Stomach (tissue), 9 donors: ENCODE data around the gene LITAF. TPM values are rescaled to one million over a fixed set of nuclear protein-coding genes. Genes with fewer than 3 reads are reported as not detected.

ENCODE experiments used
- DNase-seq, 2 donors: peaks; one replicate each; pipeline versions ENCODE4 v3.0.0 to v3.0.0-alpha.2; 2013 to 2019
- H3K27ac ChIP-seq, 5 donors: fragments of 200-600 bp in 4 of 5; sonication (generic) in 4 of 5; one replicate each; pipeline ENCODE4 v1.5.1; 2013 to 2019; ENCODE audit warnings: mild to moderate bottlenecking in 1 of 5, moderate library complexity in 1 of 5
- H3K27me3 ChIP-seq, 3 donors: fragments of 200-600 bp; sonication (generic); one replicate each; pipeline ENCODE4 v1.5.1; 2017 to 2019; ENCODE audit warnings: mixed run types in 1 of 3
- H3K36me3 ChIP-seq, 4 donors: fragments of 200-600 bp; sonication (generic); 1 replicate in 3 of 4; 2 replicates in 1 of 4; pipeline ENCODE4 v1.5.1; 2016 to 2019
- H3K4me1 ChIP-seq, 4 donors: fragments of 200-600 bp; sonication (generic); one replicate each; pipeline ENCODE4 v1.5.1; 2016 to 2019
- H3K4me3 ChIP-seq, 4 donors: fragments of 200-600 bp; sonication (generic) in 3 of 4; one replicate each; pipeline ENCODE4 v1.5.1; 2016 to 2019; ENCODE audit warnings: mild to moderate bottlenecking in 1 of 4
- H3K9me3 ChIP-seq, 4 donors: fragments of 200-600 bp; sonication (generic); one replicate each; pipeline ENCODE4 v1.5.1; 2016 to 2019
- CTCF ChIP-seq, 7 experiments: fragments of 450-650 bp in 4 of 7; fragments of 200-600 bp in 3 of 7; sonication (generic) in 3 of 7; IDR thresholded peaks; one replicate each; pipeline ENCODE4 v1.5.1; 2016 to 2019; ENCODE audit warnings: antibody characterized with exemption in 7 of 7, control low read depth in 2 of 7, mild to moderate bottlenecking in 1 of 7
- EP300 ChIP-seq: sonication (generic); formaldehyde crosslinking; IDR thresholded peaks from one replicate; pipeline ENCODE4 v1.6.1; 2017; ENCODE audit warnings: antibody characterized with exemption
- POLR2A ChIP-seq, 4 donors: fragments of 450-650 bp; IDR thresholded peaks; one replicate each; pipeline ENCODE4 v1.6.1; 2016; ENCODE audit warnings: antibody characterized with exemption in 4 of 4, control low read depth in 2 of 4, mild to moderate bottlenecking in 1 of 4, moderate library complexity in 1 of 4
- POLR2AphosphoS5 ChIP-seq, 3 donors: sonication (generic); formaldehyde crosslinking; IDR thresholded peaks; one replicate each; pipeline ENCODE4 v1.6.1; 2016; ENCODE audit warnings: antibody characterized with exemption in 3 of 3
- WGBS, 5 donors: extraction: QIAGEN DNeasy Blood & Tissue Kit in 3 of 5; methylation state at CpG; one replicate each; pipeline versions ENCODE4 v1.1.5 to v1.1.7; 2013 to 2018; 5-methylcytosine and 5-hydroxymethylcytosine counted together
- intact Hi-C: fragments of 100-400 bp; cut with DNase I; formaldehyde crosslinking; loops from one replicate; pipeline ENCODE4 v1.15.1; 2023; ENCODE audit warnings: low total_unique reads
- polyA plus RNA-seq, 3 donors: library from polyadenylated mRNA; stranded (reverse); fragments of 200-250 nt; gene quantifications; one replicate each; pipeline ENCODE4 v1.2.3, GENCODE V29; 2013
- total RNA-seq, 5 donors: library from RNA; depleted of rRNA; stranded (reverse); fragments of >200 nt; gene quantifications; one replicate each; pipeline versions ENCODE4 v1.1.0 to v1.2.3, GENCODE V29; 2014 to 2016
- donor health status: healthy with polysubstance abuse.
- donor health status: Bipolar disorder and iron deficiency.
- donor health status: healthy.

The LITAF gene
- total and polyA plus RNA-seq, 8 donors: 9.8 to 211 (median 60.2) TPM

DNA sequence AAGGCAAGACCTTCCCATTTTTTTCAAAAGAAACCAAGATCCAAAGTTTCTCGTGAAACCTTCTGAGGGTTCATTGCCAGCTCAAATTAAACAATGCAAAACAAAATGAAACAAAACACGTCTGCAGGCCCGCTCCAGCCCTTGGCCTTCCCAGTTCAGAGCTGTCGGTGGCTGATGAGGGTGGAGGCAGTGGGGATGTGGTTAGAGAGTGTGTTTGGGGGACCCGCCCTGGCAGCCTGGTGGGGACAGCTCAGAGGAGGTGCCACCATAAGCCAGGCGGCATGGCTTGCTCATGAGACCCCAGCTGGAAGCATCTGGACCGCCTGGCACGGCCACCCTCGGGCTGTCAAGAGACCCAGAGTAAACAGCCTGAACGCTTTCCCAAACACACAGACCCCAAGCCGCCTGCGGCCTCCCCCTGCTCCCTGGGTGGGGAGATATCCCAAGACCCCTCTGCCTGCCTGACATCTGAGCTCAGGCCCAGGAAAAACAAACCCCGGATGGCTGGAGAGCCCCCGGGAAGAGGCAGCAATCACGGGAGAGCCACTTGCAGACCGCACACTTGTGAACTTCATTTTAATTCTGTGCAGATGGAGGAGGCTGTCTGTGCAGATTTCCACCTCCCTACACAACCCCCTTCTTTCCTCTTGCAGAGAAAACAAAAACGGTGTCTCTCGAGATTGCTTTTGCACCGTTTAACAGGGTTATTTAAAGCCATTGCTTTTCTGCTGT lies 35.4 kb upstream of the LITAF start:
- TF ChIP-seq CTCF (IDR thresholded peaks at IDR 0.05): no peak
- no peak for TF ChIP-seq EP300
- TF ChIP-seq POLR2A (IDR thresholded peaks at IDR 0.05): no peak
- TF ChIP-seq POLR2AphosphoS5 (IDR thresholded peaks at IDR 0.05): no peak
- intact Hi-C loops: no loop called here
- no peaks in the 10 kb centered on the region for H3K9me3 ChIP-seq
- H3K4me1 ChIP-seq: peaks cover 7 to 33% (median 14%) of the 10 kb centered on the region in 4 donors
- 25 to 34% (median 32%) methylated on average over 11 to 19 of the region's 19 CpGs for WGBS, 5 donors
- H3K27me3 ChIP-seq: no peaks in the 10 kb centered on the region
- H3K36me3 ChIP-seq: no peaks in the 10 kb centered on the region
- peak in 1 of 2 donors; percentile 56 for DNase-seq
- peak overlapping the region; percentile 9 to 35 (median 24) for H3K4me3 ChIP-seq
- H3K27ac ChIP-seq: peak overlapping the region in 4 of 5 donors; percentile 54 to 77 (median 62)

DNA sequence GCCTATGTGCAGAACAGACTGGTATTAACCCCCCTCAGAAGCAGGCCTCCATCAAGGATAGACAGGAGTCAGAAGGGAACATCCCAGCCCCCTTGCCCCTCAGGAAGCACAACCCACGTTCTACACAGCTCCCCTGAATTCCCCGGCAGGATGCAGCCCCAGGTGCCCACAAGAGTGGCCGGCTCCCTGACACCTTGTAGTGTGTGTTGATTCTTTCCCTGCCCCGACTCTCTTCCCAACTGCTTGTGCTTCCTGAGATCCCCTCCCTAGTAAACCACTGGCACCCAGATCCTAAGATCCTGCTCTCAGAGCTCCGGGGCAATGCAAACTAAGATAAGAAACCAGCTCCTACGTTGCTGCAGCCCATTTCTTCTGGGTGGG lies 34.8 kb upstream of the LITAF start:
- WGBS, 5 donors: 15 to 32% (median 30%) methylated on average over 6 of the region's 6 CpGs
- H3K9me3 ChIP-seq: no peaks in the 10 kb centered on the region
- DNase-seq: no peak

DNA sequence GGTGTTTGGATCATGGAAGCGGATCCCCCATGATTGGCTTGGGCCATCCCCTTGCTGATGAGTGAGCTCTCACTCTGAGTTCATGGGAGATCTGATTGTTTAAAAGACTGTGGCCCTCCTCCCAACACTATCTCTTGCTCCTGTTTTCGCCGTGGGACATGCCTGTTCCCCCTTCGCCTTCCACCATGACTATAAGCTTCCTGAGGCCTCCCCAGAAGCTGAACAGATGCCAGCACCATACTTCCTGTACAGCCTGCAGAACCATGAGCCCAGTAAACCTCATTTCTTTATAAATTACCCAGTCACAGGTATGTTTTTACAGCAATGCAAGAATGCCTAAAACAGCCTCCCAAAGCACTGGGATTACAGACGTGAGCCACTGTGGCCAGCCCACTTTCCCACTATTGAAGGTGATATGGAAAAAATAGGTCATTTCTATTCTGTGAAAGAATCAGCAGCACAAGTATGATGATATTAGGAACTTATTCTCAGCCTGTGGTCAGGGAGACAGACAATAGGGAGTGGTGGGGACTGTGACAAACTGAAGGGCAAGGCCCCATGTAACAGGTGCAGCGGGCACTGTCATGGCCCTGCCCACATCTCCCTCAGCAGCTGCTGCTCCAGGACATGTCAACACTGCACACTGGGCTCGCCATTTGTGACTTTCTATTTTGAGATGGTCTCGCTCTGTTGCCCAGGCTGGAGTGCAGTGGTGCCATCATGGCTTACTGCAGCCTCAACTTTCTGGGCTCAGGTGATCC lies 33.7 kb upstream of the LITAF start:
- 88 to 98% (median 93%) methylated on average over 8 of the region's 8 CpGs for WGBS, 5 donors
- H3K27ac ChIP-seq: no peak overlapping the region
- no peak overlapping the region for H3K4me3 ChIP-seq
- no peaks in the 10 kb centered on the region for H3K9me3 ChIP-seq
- intact Hi-C loops: no loop called here
- TF ChIP-seq EP300: no peak
- TF ChIP-seq CTCF (IDR thresholded peaks at IDR 0.05): no peak
- TF ChIP-seq POLR2AphosphoS5 (IDR thresholded peaks at IDR 0.05): no peak
- no peak for TF ChIP-seq POLR2A (IDR thresholded peaks at IDR 0.05)
- DNase-seq: no peak
- no peaks in the 10 kb centered on the region for H3K27me3 ChIP-seq
- no peaks in the 10 kb centered on the region for H3K36me3 ChIP-seq
- peaks cover 7 to 39% (median 14%) of the 10 kb centered on the region in 4 donors for H3K4me1 ChIP-seq

More for the DNA sequence above, 34.8 kb upstream of the LITAF start:
- no peak for TF ChIP-seq CTCF (IDR thresholded peaks at IDR 0.05)
- no peak for TF ChIP-seq POLR2A (IDR thresholded peaks at IDR 0.05)
- TF ChIP-seq EP300: no peak
- no peak for TF ChIP-seq POLR2AphosphoS5 (IDR thresholded peaks at IDR 0.05)
- H3K27ac ChIP-seq: peak overlapping the region in 4 of 5 donors; percentile 54 to 77 (median 62)
- H3K27me3 ChIP-seq: no peaks in the 10 kb centered on the region
- intact Hi-C loops: no loop called here
- H3K4me3 ChIP-seq: peak overlapping the region; percentile 9 to 35 (median 24)
- peaks cover 7 to 33% (median 14%) of the 10 kb centered on the region in 4 donors for H3K4me1 ChIP-seq
- no peaks in the 10 kb centered on the region for H3K36me3 ChIP-seq

DNA sequence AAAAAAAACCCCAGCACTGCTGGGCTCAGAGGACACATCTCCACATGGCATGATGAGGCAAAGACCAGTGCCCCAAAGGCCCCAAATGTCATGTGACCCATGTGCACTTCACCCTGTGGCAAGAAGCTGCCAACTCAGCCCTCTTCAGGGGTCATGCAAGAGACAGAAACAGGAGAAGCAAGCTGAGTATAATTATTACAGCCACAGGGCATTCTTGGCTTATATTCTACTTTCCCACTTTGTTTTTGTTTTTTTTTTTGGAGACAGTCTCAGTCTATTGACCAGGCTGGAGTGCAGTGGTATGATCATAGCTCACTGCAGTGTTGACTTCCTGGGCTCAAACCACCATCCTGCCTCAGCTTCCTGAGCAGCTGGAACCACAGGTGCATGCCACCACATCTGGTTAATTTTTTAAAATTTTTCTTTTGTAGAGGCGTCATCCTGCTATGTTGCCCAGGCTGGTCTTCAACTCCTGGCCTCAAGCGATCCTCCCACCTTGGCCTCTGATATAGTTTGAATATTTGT lies 32.7 kb upstream of the LITAF start:
- DNase-seq: no peak
- intact Hi-C loops: no loop called here
- Histone ChIP-seq H3K27ac (peak overlapping the region in 2 of 5 donors; percentile 38 to 40), H3K36me3 (no peaks in the 10 kb centered on the region), H3K4me3 (no peak overlapping the region), H3K9me3 (no peaks in the 10 kb centered on the region), H3K27me3 (no peaks in the 10 kb centered on the region), H3K4me1 (peaks cover 7 to 49% (median 15%) of the 10 kb centered on the region in 4 donors)
- TF ChIP-seq CTCF (IDR thresholded peaks at IDR 0.05): no peak
- TF ChIP-seq EP300: no peak
- no peak for TF ChIP-seq POLR2AphosphoS5 (IDR thresholded peaks at IDR 0.05)
- no peak for TF ChIP-seq POLR2A (IDR thresholded peaks at IDR 0.05)
- 77 to 91% (median 81%) methylated on average over 2 of the region's 2 CpGs for WGBS, 5 donors
